Suprapubic skin (tissue), 4 donors: ENCODE data around the gene SCNN1B. TPM values are rescaled to one million over a fixed set of nuclear protein-coding genes. Genes with fewer than 3 reads are reported as not detected.
"Not testable (repeated sequence)": the region's sequence is repeated elsewhere in the genome, so short reads cannot be mapped to it uniquely, and the experiment has no call there.

Source experiments
- DNase-seq, 2 donors: peaks; one replicate each; pipeline ENCODE4 v3.0.0-alpha.2; 2019; ENCODE audit warnings: low spot score in 2 of 2
- H3K27ac ChIP-seq: fragments of 200-600 bp; sonication (generic); one replicate; pipeline ENCODE4 v1.5.1; 2019
- H3K27me3 ChIP-seq: fragments of 200-600 bp; sonication (generic); one replicate; pipeline ENCODE4 v1.5.1; 2019
- H3K36me3 ChIP-seq: fragments of 200-600 bp; sonication (generic); one replicate; pipeline ENCODE4 v1.5.1; 2019
- H3K4me1 ChIP-seq: fragments of 200-600 bp; sonication (generic); one replicate; pipeline ENCODE4 v1.5.1; 2019
- H3K4me3 ChIP-seq: fragments of 200-600 bp; sonication (generic); one replicate; pipeline ENCODE4 v1.5.1; 2019; ENCODE audit warnings: mild to moderate bottlenecking
- H3K9me3 ChIP-seq: fragments of 200-600 bp; sonication (generic); one replicate; pipeline ENCODE4 v1.5.1; 2019
- CTCF ChIP-seq, 2 donors: fragments of 200-600 bp in 1 of 2; fragments of 450-650 bp in 1 of 2; sonication (generic) in 1 of 2; IDR thresholded peaks; one replicate each; pipeline ENCODE4 v1.5.1; 2016 to 2019; ENCODE audit warnings: antibody characterized with exemption in 2 of 2, mild to moderate bottlenecking in 1 of 2, moderate library complexity in 1 of 2
- EP300 ChIP-seq: sonication (generic); formaldehyde crosslinking; IDR thresholded peaks from one replicate; pipeline ENCODE4 v1.6.1; 2017; ENCODE audit warnings: antibody characterized with exemption
- POLR2A ChIP-seq, 2 donors: fragments of 450-650 bp; IDR thresholded peaks; one replicate each; pipeline ENCODE4 v1.6.1; 2017; ENCODE audit warnings: antibody characterized with exemption in 2 of 2, mild to moderate bottlenecking in 2 of 2, moderate library complexity in 2 of 2
- POLR2AphosphoS5 ChIP-seq, 3 donors: sonication (generic); formaldehyde crosslinking; IDR thresholded peaks; one replicate each; pipeline ENCODE4 v1.6.1; 2017; ENCODE audit warnings: antibody characterized with exemption in 3 of 3
- WGBS: methylation state at CpG from one replicate; pipeline ENCODE4 v1.1.5; 2018; 5-methylcytosine and 5-hydroxymethylcytosine counted together
- total RNA-seq, 4 donors: library from RNA; depleted of rRNA; stranded (reverse); fragments of >200 nt; gene quantifications; one replicate each; pipeline ENCODE4 v1.1.0, GENCODE V29; 2016

Gene SCNN1B
- total RNA-seq, 4 donors from 2014 or later, result 36.8 to 73.6 (median 64.1) TPM

- H3K27ac ChIP-seq, result no peak overlapping the region
- TF ChIP-seq EP300 (no peak), CTCF (IDR thresholded peaks at IDR 0.05) (no peak), POLR2A (IDR thresholded peaks at IDR 0.05) (no peak), POLR2AphosphoS5 (IDR thresholded peaks at IDR 0.05) (no peak)
- no peak overlapping the region for H3K4me3 ChIP-seq
- H3K36me3 ChIP-seq, result peaks cover 76% of the 10 kb centered on the region
- H3K4me1 ChIP-seq, result no peaks in the 10 kb centered on the region
- no peak for DNase-seq
- WGBS, result 92% methylated on average over 4 of the region's 6 CpGs
- no peaks in the 10 kb centered on the region for H3K9me3 ChIP-seq
- H3K27me3 ChIP-seq, result no peaks in the 10 kb centered on the region
These were observed 90.1 kb downstream of the SCNN1B start for GRCh38 chr16:23392223-23392600.

DNA sequence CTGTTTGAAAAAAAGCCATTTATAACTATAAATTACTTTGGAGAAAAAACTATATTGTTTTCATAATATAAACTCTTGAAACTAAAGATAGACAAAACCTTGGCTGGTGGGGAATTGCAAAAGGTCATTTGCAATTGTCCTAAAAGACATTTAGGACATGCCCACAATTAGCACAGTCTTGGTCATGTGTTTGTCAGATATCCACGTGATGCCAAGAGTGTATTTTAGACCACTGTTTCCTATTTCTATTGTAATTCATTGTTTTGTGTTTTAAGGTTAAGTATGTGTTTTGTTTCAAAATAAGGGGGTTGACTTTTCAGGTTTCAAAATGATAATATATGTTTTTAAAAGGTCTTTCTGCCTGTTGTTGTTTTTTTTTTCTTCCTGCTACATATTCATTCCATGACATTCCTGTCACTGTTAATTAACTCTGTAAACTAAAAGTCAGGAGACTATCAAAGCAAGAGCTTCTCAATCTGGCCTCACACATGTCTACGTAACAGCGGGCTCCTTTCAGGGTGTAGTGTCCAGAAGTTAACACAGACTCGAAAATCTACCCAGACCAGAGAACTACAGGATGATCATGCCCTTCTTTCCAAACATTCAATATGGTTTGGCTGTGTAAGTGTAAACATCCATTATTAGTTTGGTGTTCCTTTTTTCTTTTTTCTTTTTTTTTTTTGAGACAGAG, 92.2 kb downstream of the SCNN1B start:
- DNase-seq, result no peak
- WGBS, result 84% methylated on average over 4 of the region's 4 CpGs
- peak overlapping the region; percentile 53 for H3K27ac ChIP-seq

DNA sequence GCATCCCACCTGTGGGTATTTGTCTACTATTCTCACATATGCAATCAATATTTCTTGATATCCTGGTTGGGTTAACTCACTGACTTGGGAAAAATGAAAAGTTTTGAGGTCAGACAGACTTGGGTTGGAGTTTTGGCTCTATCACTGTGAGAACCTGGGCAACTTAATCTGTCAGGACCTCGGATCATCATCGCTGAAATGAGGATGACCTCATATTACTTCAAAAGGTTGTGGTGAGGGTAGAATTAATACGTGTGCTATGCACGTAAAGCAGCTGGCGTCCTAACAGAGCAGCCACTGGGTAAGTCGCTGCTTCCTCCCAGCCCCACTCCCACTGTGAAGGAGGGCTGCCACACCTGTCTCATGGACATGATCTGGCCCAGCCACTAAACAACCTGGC, 93.6 kb downstream of the SCNN1B start:
- H3K9me3 ChIP-seq, result no peaks in the 10 kb centered on the region
- H3K4me3 ChIP-seq, result no peak overlapping the region
- WGBS, result 87% methylated on average over 6 of the region's 6 CpGs
- no peaks in the 10 kb centered on the region for H3K27me3 ChIP-seq
- no peak overlapping the region for H3K27ac ChIP-seq
- no peaks in the 10 kb centered on the region for H3K4me1 ChIP-seq
- TF ChIP-seq POLR2AphosphoS5 (IDR thresholded peaks at IDR 0.05), result no peak
- no peak for TF ChIP-seq POLR2A (IDR thresholded peaks at IDR 0.05)
- no peak for TF ChIP-seq EP300
- no peak for TF ChIP-seq CTCF (IDR thresholded peaks at IDR 0.05)
- no peak for DNase-seq
- H3K36me3 ChIP-seq, result peaks cover 83% of the 10 kb centered on the region

More for the DNA sequence above, 92.2 kb downstream of the SCNN1B start:
- no peaks in the 10 kb centered on the region for H3K27me3 ChIP-seq
- peaks cover 81% of the 10 kb centered on the region for H3K36me3 ChIP-seq
- H3K4me1 ChIP-seq, result no peaks in the 10 kb centered on the region
- no peak overlapping the region for H3K4me3 ChIP-seq
- no peaks in the 10 kb centered on the region for H3K9me3 ChIP-seq
- TF ChIP-seq POLR2AphosphoS5 (IDR thresholded peaks at IDR 0.05) (no peak), EP300 (no peak)

DNA sequence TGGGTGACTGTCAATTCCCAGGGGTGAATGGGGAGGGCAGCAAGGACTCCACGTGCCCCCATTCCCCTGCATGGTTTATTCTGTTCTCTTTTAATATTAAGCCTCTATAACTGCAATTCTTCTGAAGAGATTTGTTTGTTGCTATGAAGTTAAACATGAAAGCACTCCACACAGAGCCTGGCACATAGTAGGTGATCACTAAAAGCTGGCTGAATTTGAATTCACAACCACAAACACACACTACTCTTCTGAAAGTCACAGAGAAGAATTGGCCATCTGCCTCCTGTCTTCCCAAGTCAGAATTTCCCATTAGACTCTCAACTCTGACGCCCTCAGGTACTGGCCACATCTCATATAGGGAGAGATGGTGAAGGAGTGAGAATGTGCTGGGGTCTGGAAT, 95.4 kb downstream of the SCNN1B start:
- Histone ChIP-seq H3K36me3 (peaks cover 83% of the 10 kb centered on the region), H3K4me3 (no peak overlapping the region), H3K9me3 (no peaks in the 10 kb centered on the region), H3K27me3 (no peaks in the 10 kb centered on the region), H3K27ac (no peak overlapping the region), H3K4me1 (no peaks in the 10 kb centered on the region)
- no peak for DNase-seq
- TF ChIP-seq EP300 (no peak), POLR2AphosphoS5 (IDR thresholded peaks at IDR 0.05) (no peak), CTCF (IDR thresholded peaks at IDR 0.05) (no peak), POLR2A (IDR thresholded peaks at IDR 0.05) (no peak)
- WGBS, result 87% methylated on average over 2 of the region's 2 CpGs

- no peaks in the 10 kb centered on the region for H3K9me3 ChIP-seq
- H3K27me3 ChIP-seq, result no peaks in the 10 kb centered on the region
- TF ChIP-seq POLR2AphosphoS5 (IDR thresholded peaks at IDR 0.05) (no peak), EP300 (no peak), POLR2A (IDR thresholded peaks at IDR 0.05) (no peak), CTCF (IDR thresholded peaks at IDR 0.05) (no peak)
- no peak overlapping the region for H3K27ac ChIP-seq
- H3K4me1 ChIP-seq, result no peaks in the 10 kb centered on the region
- no peak for DNase-seq
- 83% methylated on average over 17 of the region's 17 CpGs for WGBS
- peaks cover 93% of the 10 kb centered on the region for H3K36me3 ChIP-seq
- H3K4me3 ChIP-seq, result no peak overlapping the region
These were observed 97.1 kb downstream of the SCNN1B start for GRCh38 chr16:23398987-23399805.

GRCh38 chr16:23400447-23400846, 98.3 kb downstream of the SCNN1B start:
- not testable (repeated sequence) for H3K27me3 ChIP-seq, DNase-seq, H3K27ac ChIP-seq, H3K4me1 ChIP-seq, H3K4me3 ChIP-seq, H3K9me3 ChIP-seq
- peaks cover 99% of the 10 kb centered on the region for H3K36me3 ChIP-seq
- 88% methylated on average over 7 of the region's 7 CpGs for WGBS
